Hypothalamus (tissue), 51 donors: Measurements from ENCODE around the gene GRWD1.

Source experiments
- DNase-seq, 51 donors: peaks; one replicate each; lab custom pipeline; 2025; lab: John Stamatoyannopoulos, UW

The GRWD1 gene

GRCh38 chr19:48492925-48493717 lies 47.3 kb downstream of the GRWD1 start:
- peak; percentile 30 to 99 (median 80) for DNase-seq

- DNase-seq, result no peak
Measured at GRCh38 chr19:48493718-48494401, 48.1 kb downstream of the GRWD1 start.

GRCh38 chr19:48495396-48495795 lies 49.6 kb downstream of the GRWD1 start:
- no peak for DNase-seq

DNA sequence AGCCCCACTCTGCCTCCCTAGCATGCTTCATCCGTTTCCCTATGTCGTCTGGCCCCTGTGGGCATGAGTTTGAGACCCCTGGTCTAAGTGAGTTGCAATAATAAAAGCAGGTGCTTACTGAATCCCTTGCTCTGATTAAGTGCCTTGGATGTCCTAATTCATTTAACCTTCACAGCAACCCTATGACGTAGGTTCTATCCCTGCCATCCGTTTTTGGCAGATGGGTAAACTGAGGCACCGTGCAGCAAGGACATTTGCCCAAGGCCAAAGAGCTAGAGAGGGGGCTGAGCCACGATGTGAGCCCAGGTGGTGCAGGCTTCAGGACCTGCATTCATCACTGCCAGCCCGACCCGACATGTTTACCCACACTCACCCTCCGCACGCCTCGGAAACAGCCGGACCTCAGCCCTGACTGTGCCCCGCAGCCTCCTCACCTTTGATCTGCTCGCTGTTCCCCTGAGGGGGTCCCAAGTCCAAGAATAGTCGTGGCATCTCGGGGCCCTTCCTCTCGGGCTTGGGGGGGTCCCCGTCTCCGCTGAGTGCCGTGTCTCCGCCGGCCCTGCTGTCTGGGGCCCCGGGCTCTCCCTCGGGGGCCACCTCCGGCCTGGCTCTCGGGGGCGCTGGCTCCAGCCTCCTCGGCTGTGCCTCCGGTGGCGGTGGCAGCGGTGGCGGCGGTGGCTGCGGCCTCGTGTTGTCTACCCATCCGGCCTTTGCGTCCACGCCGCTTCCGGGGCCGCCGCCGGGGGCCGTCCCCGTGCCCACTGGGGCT lies 51.4 kb downstream of the GRWD1 start:
- no peak for DNase-seq

- no peak for DNase-seq
Measured at GRCh38 chr19:48497728-48498594, 52.2 kb downstream of the GRWD1 start.

DNA sequence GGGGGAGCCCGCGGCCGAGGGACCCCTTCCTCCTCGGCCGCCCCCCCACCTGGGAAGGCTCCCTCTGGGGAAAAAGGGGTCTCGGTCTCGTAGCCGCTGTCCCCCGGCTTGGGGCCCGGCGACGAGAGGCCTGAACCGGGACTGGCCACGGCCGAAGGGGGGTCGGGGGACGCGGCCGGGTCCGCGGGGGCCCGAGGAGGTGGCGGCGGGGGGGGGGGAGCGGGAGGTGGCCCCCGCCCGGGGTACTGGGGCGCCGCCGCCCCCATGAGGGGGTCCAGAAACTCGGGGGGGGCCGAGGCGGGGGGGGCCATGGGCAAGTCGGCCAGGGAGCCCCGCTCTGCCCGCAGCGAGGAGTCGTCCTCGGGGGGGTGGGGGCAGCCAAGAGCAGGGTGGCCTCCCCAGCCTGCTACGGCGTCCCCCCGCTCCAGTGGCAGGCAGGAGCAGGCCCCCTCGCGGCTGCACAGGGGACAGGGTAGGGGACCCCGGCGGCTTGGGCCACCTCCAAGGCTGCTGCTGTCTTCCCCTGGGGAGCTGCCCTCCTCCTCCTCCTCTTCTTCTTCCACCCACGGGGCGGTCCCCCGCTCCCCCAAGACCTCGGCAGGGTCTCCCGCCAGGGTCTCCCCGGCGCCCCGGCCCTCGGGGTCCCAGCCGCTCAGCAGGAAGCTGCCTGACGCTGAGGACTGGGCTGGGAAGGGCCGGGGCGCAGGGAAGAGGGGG lies 53.0 kb downstream of the GRWD1 start:
- DNase-seq, result no peak

DNA sequence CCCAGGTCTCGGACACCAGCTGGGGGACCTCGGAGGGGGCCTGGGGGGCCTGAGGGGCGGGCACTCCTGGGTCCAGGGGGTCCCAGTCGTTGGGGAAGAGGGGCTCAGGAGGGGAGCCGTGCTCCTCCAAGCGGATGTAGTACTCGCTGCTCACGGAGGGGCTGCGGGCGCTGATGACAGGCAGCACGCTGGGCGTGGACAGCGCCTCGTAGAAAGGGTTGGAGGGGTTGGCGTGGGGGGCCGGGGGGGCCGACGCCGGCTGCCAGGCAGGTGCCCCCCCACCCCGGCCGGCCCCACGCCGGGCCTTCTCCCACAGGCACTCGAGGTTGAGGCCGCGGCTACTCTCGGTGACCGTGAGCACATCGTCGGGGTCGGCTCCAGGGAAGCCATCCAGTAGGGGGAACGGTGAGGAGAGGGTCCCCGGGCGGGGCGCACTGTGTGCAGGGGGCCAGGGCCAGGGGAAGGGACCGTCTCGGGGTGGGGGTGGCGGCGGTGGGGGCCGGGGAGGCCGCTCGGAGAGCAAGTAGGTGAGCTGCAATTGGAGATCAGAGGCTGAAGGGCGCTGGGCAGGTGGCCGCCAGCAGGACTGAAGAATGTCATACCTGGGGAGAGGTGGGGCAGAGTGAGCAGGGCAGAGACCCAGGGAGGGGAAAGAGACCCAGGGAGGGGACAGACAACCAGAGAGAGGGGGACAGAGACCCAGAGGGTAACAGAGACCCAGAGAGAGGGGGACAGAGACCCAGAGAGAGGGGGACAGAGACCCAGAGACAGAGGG lies 53.7 kb downstream of the GRWD1 start:
- no peak for DNase-seq

GRCh38 chr19:48500830-48501493 lies 55.2 kb downstream of the GRWD1 start:
- no peak for DNase-seq

- peak in 15 of 51 donors; percentile 15 to 58 (median 32) for DNase-seq
Measured at GRCh38 chr19:48501494-48502349, 55.9 kb downstream of the GRWD1 start.

GRCh38 chr19:48502350-48503018 lies 56.7 kb downstream of the GRWD1 start:
- no peak for DNase-seq

- no peak for DNase-seq
Measured at GRCh38 chr19:48506138-48506733, 60.5 kb downstream of the GRWD1 start.
